ENCODE results near the gene CIART.
"Not testable (repeated sequence)": the region's sequence is repeated elsewhere in the genome, so short reads cannot be mapped to it uniquely, and the experiment has no call there.

CIART gene

GRCh38 chr1:150281758-150282557 is at the start of gene CIART:
Gene CIART, plus strand, starts transcription at chr1:150282554. Its CDS starts 714 bp downstream, at chr1:150283268.
- peak in 1 of 2 donors; percentile 70 for DNase-seq (ENCODE audit: extremely low read depth in 1 of 2, low read depth in 1 of 2)

GRCh38 chr1:150232921-150233320 is 49.4 kb upstream of the CIART start:
- DNase-seq (ENCODE audit: extremely low read depth in 1 of 2, low read depth in 1 of 2) = not testable (repeated sequence)

GRCh38 chr1:150233359-150234308 is 48.7 kb upstream of the CIART start:
- DNase-seq (ENCODE audit: extremely low read depth in 1 of 2, low read depth in 1 of 2) = no peak

GRCh38 chr1:150234309-150234565 is 48.1 kb upstream of the CIART start:
- no peak for DNase-seq (ENCODE audit: extremely low read depth in 1 of 2, low read depth in 1 of 2)

- peak; percentile 87 to 93 for DNase-seq (ENCODE audit: extremely low read depth in 1 of 2, low read depth in 1 of 2)
Observed at GRCh38 chr1:150234566-150235293, 47.6 kb upstream of the CIART start.

- DNase-seq (ENCODE audit: extremely low read depth in 1 of 2, low read depth in 1 of 2) = no peak
Observed at GRCh38 chr1:150235294-150235851, 47.0 kb upstream of the CIART start.

GRCh38 chr1:150235852-150236613 is 46.3 kb upstream of the CIART start, which contains the start of gene ANP32E:
Gene ANP32E, minus strand, starts transcription at chr1:150236112. Its CDS starts 326 bp downstream, at chr1:150235786.
- DNase-seq (ENCODE audit: extremely low read depth in 1 of 2, low read depth in 1 of 2) = peak; percentile 75 to 91

- DNase-seq (ENCODE audit: extremely low read depth in 1 of 2, low read depth in 1 of 2) = no peak
Observed at GRCh38 chr1:150236614-150237100, 45.7 kb upstream of the CIART start.

GRCh38 chr1:150237176-150237575 is 45.2 kb upstream of the CIART start:
- not testable (repeated sequence) for DNase-seq (ENCODE audit: extremely low read depth in 1 of 2, low read depth in 1 of 2)

GRCh38 chr1:150237746-150238145 is 44.6 kb upstream of the CIART start:
- DNase-seq (ENCODE audit: extremely low read depth in 1 of 2, low read depth in 1 of 2) = no peak

GRCh38 chr1:150243003-150243402 is 39.4 kb upstream of the CIART start:
- DNase-seq (ENCODE audit: extremely low read depth in 1 of 2, low read depth in 1 of 2) = no peak

GRCh38 chr1:150249936-150250335 is 32.4 kb upstream of the CIART start:
- DNase-seq (ENCODE audit: extremely low read depth in 1 of 2, low read depth in 1 of 2) = no peak

GRCh38 chr1:150256198-150256553 is 26.2 kb upstream of the CIART start:
- DNase-seq (ENCODE audit: extremely low read depth in 1 of 2, low read depth in 1 of 2) = no peak

GRCh38 chr1:150256554-150257341 is 25.6 kb upstream of the CIART start:
- DNase-seq (ENCODE audit: extremely low read depth in 1 of 2, low read depth in 1 of 2) = no peak

GRCh38 chr1:150257624-150258585 is 24.4 kb upstream of the CIART start, which contains the start of gene CA14:
Gene CA14, plus strand, starts transcription at chr1:150257774. Its CDS starts 355 bp downstream, at chr1:150258129.
- no peak for DNase-seq (ENCODE audit: extremely low read depth in 1 of 2, low read depth in 1 of 2)

GRCh38 chr1:150259217-150259616 is 23.1 kb upstream of the CIART start:
- DNase-seq (ENCODE audit: extremely low read depth in 1 of 2, low read depth in 1 of 2) = no peak

- DNase-seq (ENCODE audit: extremely low read depth in 1 of 2, low read depth in 1 of 2) = no peak
Observed at GRCh38 chr1:150259758-150260669, 22.3 kb upstream of the CIART start.
